ENCODE measurements around the gene DLX1. TPM values are rescaled to one million over a fixed set of nuclear protein-coding genes. Genes with fewer than 3 reads are reported as not detected.

The DLX1 gene
- total and polyA plus RNA-seq, 2 experiments from 2014 or later: not detected

GRCh38 chr2:172046866-172047565, 38.3 kb upstream of the DLX1 start:
- peaks cover 1% of the 10 kb centered on the region for H3K27me3 Mint-ChIP-seq (ENCODE audit: insufficient read depth, low read depth, poor library complexity)
- no peak overlapping the region for H3K27ac Mint-ChIP-seq
- no peak for TF ChIP-seq ZNF462 (CRISPR knock-in tag; IDR thresholded peaks at IDR 0.05)
- no peak for TF ChIP-seq ZNF114 (CRISPR knock-in tag; IDR thresholded peaks at IDR 0.05)
- TF ChIP-seq ZNF331 (CRISPR knock-in tag; IDR thresholded peaks at IDR 0.05; ENCODE audit: low read depth): no peak
- no peak for TF ChIP-seq POLR2AphosphoS5 (IDR thresholded peaks at IDR 0.05; ENCODE audit: low read depth)
- TF ChIP-seq EZH2phosphoT487 (IDR thresholded peaks at IDR 0.05; ENCODE audit: unreplicated experiment): no peak
- TF ChIP-seq REST (IDR thresholded peaks at IDR 0.05; ENCODE audit: unreplicated experiment): no peak
- TF ChIP-seq JUNB (IDR thresholded peaks at IDR 0.05; ENCODE audit: unreplicated experiment): no peak
- no peak for TF ChIP-seq STAT1 (IDR thresholded peaks at IDR 0.05; ENCODE audit: unreplicated experiment)
- no peak for TF ChIP-seq CTCF (conservative IDR thresholded peaks at IDR 0.05; ENCODE audit: low read depth in 2 of 2)
- no peak for TF ChIP-seq CREB1 (CRISPR knock-in tag; IDR thresholded peaks at IDR 0.05; ENCODE audit: low read depth)
- TF ChIP-seq NANOG (IDR thresholded peaks at IDR 0.05; ENCODE audit: borderline replicate concordance): no peak
- TF ChIP-seq ETS1 (IDR thresholded peaks at IDR 0.05): no peak
- H3K27me3 ChIP-seq (ENCODE audit: insufficient read depth): no peaks in the 10 kb centered on the region
- no peak for DNase-seq (ENCODE audit: low spot score)
- peaks cover 9% of the 10 kb centered on the region; the same call in 1 of the 2 replicates for H3K4me1 ChIP-seq (ENCODE audit: insufficient read depth)
- H3K4me3 ChIP-seq: no peak overlapping the region
- no peaks in the 10 kb centered on the region for H3K36me3 ChIP-seq (ENCODE audit: insufficient read depth)
- H3K27ac ChIP-seq (ENCODE audit: low read depth): peak overlapping the region; percentile 58; the same call in 1 of the 2 replicates
- H3K9me2 ChIP-seq (ENCODE audit: insufficient read depth): no peaks in the 10 kb centered on the region
- H2AFZ ChIP-seq: no peak overlapping the region
- H3K4me3 Mint-ChIP-seq: no peak overlapping the region
- peaks cover 8% of the 10 kb centered on the region; the same call in 2 of the 3 replicates for H3K4me1 Mint-ChIP-seq
- no peaks in the 10 kb centered on the region for H3K36me3 Mint-ChIP-seq (ENCODE audit: low read depth)
- no peaks in the 10 kb centered on the region for H4K20me1 ChIP-seq (replicated peaks; ENCODE audit: insufficient read depth)
- H3F3A ChIP-seq (replicated peaks; ENCODE audit: low read depth): no peaks in the 10 kb centered on the region
- H3K4me2 ChIP-seq: no peak overlapping the region
- H3K9me3 Mint-ChIP-seq: no peaks in the 10 kb centered on the region
- no peak for ATAC-seq
- H3K79me2 ChIP-seq (replicated peaks; ENCODE audit: insufficient read depth): no peaks in the 10 kb centered on the region

All from GM23338 (cell line).